ENCODE measurements around the gene ANKRD42.

DNA sequence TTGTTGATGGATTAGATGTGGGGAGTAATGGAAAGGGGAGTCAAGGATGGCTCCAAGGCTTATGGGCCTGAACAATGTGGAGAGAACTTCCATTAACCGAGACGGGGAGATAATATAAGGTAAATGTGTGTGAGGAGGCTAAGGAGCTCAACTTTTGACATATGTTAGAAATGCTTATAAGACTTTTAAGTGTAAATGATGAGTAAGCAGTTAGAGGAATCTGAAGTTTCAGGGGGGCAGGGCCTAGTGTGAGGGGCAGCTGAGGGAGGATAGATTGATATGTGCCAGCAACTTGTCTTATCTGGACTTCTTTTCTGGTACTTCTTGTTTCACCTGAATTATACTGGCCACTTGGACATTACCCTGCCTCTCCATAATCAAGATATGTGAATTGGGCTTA lies 29.9 kb downstream of the ANKRD42 start:
- TF ChIP-seq POLR2A (IDR thresholded peaks at IDR 0.05; ENCODE audit: low read depth, low read length) (no peak), POLR2AphosphoS5 (IDR thresholded peaks at IDR 0.05; ENCODE audit: low read depth, low read length) (no peak)

Measured in GM12892 (cell line).